SK-MEL-5 (cell line): ENCODE results near the gene ADD2. TPM values are rescaled to one million over a fixed set of nuclear protein-coding genes. Genes with fewer than 3 reads are reported as not detected.
"Not testable (repeated sequence)": the region's sequence is repeated elsewhere in the genome, so short reads cannot be mapped to it uniquely, and the experiment has no call there.

Experiments used
- DNase-seq: peaks from one replicate; pipeline ENCODE4 v3.0.0-alpha.2; 2016; ENCODE audit warnings: low read depth, low spot score
- in situ Hi-C: cut with HindIII; loops from 2 replicates; pipeline ENCODE4 v1.10.0; 2016; ENCODE audit warnings: low sequenced_read_pairs, high pct_unique_total_duplicates, low pct_unique_long_range_greater_than_20kb
- total RNA-seq: library from RNA; depleted of rRNA; stranded (reverse); fragments of >200 nt; shearing (Covaris generic); gene quantifications from 2 replicates; pipeline ENCODE4 v1.2.3, GENCODE V29; 2014

ADD2 gene
- total RNA-seq, 1 experiment from 2014 or later = 5.2 TPM

DNA sequence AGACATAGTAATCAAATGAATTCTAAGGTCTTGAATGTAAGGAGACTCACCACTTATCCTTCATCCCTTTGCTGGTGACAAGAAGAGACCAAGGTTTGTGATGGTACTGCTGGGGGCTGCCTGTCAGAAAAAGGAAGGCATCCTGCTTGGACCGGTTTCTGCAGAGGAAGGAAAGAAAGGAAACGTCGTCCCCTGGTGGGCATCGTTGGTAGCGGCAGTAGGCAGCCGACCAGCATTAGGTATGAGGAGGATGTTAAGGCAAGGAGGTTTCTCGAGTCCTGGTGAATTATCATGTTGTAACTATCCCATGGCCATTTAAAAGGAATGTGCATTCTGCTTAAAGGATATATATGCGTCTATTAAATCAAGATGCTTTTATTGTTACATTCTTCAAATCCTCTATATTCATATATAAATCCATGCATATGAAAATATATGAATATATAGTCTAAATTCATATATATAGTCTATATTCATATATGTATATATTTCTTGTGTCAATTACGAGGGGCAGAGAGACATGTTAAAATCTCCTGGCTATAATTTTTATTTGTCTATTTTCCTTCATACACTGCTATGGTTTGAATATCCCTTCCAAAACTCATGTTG lies 120.0 kb downstream of the ADD2 start:
- in situ Hi-C loops = no loop called here
- DNase-seq = peak; percentile 85

DNA sequence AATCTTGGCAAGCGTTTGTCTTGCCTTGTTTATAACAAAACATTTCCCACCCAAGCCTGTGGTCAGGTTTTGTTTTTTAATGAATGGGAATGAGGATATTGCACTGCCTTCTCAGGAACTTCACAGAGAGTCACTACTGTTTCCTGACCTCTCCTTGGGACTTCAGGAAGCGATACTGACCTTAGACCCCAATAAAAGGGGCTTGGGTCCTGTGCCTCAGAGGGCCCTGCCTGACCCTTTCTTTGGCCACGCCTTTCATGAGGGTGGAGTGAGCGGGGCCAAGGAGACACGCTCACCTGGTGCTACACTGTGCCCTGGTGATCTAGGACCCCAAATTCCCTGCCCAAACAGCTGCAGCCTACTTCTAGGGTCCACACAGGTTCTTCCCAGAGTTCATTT lies 121.6 kb downstream of the ADD2 start:
- in situ Hi-C loops = no loop called here
- no peak for DNase-seq

DNA sequence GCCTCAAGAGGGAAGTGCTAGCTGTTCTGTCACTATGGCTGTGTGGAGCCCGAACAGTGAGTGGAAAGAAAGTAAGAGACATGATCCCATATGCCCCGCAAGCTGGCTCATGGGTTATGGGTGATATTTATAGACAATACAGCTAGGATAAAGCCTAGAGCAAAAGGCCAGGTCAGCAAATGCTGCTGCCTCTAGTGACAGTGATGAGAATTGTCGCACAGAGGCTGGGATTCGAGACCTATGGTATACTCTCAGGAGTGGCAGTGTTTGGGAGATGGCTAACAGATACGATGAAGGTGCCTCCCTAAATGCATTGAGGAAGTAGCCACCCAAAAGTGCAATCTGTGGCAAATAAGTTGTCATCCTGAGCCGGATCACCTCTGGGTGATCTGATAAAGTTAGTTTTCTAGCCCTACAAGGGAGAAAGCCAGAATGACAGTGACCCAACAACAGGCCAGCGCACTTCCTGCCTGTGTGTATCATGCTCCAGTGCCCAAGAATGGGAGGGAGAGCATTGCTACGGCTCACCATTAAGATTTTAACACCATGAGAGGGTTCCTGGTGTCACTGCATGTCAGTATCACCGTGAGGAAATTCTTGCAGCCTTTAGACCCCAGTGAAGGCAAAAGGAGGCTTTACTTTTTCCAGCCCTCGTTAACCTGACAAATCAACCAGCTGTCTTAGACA lies 122.1 kb downstream of the ADD2 start:
- in situ Hi-C loops = no loop called here
- peak; percentile 41 for DNase-seq

DNA sequence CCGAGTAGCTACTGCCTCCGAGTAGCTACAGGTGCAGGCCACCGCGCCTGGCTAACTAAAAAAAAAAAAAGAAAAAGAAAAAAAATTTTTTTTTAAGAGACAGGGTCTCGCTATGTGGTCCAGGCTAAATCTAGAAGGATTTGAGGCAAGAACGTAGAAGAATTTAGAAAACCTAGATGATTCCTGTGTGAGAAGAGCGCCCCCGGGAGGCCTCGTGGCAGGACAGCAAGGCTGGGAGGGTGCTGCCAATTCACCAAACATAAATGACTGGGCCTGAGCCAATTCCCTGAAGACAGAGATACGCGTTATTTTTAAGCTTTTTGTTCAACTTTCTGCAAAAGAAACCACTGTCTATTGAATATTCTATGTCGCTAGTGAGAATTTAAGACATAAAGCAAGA lies 124.3 kb downstream of the ADD2 start:
- peak; percentile 73 for DNase-seq
- in situ Hi-C loops = no loop called here

DNA sequence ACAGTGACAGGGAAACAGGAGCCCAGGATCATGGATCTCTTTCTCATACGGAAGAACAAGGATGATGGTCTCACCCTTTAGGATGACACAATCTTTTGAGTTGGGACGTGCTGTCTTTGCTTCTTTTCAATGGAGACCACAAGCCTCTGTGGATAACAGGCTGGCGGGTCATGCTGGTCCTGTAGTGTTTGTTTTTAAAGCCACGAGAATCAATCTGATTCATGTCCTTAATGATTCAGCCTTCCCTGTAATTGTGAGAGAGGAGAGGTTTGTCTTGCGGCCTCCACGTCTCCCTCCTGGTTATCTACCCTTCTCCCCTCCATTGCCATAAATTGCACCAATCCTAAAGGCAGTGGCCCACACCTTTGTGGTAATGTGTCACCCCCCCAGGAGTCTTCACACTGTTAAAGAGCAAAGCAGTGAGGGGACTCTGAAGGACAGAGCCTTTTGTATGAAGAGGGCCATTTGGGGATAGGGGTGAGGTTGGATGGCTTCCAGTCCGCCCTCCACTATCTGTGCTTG lies 126.7 kb downstream of the ADD2 start:
- no peak for DNase-seq

DNA sequence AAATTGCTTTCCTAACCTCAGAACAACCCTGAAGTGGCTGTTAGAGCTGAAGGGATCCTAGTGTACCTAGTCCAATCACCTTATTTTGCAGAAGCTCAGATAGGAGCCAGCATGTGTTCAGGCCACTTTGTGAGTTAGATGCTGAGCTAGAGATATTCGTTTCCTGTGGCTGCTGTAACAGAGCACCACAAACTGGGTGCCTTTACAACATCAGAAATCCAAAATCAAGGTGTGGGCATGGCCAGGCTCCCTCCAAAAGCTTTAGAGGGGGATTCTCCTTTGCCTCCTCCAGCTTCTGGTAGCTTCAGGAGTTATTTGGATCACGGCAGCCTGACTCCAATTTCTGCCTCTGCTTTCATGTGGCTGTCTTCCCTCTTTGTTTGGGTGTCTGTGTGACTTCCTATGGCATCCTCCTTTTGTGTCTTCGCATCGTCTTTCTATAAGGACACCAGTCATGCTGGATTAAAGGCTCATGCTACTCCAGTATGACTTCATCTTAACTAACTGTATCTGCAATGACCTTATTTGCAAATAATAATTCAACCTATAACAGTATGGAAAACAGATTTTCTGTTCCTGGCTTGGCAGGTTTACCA lies 128.1 kb downstream of the ADD2 start:
- no peak for DNase-seq
- in situ Hi-C loops = no loop called here

More for the DNA sequence above, 126.7 kb downstream of the ADD2 start:
- in situ Hi-C loops = no loop called here

DNA sequence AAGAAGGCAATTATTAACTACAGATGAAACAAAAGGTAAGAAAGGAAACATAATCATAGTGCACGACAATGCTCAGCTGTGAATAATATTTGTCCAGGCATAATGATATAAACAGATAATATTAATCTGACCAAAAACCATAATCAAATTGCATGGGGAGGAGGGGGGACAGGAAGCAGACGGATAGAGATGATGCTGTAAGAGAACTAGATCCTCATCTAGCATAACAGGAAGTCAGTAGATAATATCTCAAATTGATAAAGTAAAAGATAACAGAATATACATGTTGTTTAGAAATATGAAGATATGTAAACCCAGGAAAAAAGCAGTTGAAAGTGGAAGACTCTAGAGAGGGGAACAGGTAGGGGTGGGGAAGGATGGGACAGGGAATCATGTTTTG lies 129.4 kb downstream of the ADD2 start:
- in situ Hi-C loops = no loop called here
- DNase-seq = no peak

DNA sequence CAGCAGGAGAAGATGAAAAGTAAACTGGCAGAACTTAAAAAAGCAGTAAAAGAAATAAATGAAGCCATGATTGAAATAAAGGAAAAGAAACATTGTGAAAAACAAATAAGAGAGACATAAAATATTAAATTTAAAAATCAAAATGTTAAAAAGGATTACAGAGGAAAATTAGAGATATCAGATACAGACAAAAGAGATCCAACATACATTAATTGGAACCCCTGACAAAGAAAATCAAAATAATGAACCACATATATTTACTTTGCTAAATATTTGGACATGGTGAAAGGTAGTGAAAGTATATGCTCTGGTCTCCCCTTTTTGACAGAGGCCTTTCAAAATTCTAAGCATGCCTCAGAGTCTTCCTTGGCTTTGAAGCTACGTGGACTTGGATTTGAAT lies 134.5 kb downstream of the ADD2 start:
- DNase-seq = no peak
- in situ Hi-C loops = no loop called here

DNA sequence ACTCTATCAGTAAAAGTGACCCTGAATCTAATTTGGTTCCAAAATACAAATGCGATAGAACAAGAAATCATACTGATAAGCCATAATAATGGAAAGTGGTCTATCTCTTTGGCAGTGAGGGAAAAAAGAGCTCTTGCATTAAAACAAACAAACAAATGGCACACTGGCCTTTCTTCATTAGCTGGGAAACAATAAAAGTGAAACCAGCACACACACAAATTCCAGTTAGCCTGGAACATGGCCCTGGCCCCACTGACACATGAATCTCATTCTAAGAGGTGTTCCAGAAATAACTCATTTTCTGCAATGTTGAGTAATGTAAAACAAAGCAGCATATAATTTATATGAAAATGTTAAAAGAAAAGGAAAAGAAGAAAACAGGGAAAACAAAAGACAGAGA lies 135.0 kb downstream of the ADD2 start:
- DNase-seq = no peak
- in situ Hi-C loops = no loop called here

DNA sequence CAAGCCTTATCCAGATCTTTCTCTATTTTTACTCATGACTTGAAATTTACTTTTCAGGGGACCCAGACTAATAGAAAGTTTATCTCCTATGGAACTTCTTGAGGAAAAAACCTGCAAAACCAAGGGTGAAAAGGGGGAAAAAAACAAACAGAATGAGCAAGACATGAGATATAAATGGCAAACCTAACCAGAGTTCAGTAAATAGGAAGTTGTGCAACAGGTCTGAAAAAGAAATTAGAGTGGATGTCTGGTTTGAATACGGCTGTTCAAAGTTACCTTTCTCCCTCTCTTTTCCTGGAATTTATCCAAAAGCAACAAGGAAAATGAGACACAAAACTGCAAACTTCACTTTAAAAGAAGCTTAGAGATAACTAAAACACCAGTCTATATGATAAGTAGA lies 135.6 kb downstream of the ADD2 start:
- in situ Hi-C loops = no loop called here
- no peak for DNase-seq

DNA sequence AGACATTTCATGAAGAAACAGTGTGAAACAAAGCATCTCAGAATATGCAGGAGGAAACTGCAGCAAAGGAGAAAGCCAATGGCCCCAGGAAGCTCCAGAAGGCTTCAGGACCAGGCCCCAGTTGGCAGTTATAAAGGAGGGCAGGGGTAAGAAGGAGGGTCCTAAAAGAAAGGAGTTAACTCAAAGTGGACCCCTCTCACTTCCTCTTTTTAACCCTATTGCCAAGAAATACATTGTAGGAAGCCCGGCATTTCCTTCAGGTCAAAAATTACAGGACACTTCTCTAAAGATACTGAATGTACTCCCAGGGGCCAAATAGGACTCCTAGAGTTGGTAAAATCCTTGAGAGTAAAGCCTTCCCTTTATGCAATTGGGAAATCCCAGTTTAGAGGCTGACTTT lies 137.2 kb downstream of the ADD2 start:
- no peak for DNase-seq
- in situ Hi-C loops = no loop called here

DNA sequence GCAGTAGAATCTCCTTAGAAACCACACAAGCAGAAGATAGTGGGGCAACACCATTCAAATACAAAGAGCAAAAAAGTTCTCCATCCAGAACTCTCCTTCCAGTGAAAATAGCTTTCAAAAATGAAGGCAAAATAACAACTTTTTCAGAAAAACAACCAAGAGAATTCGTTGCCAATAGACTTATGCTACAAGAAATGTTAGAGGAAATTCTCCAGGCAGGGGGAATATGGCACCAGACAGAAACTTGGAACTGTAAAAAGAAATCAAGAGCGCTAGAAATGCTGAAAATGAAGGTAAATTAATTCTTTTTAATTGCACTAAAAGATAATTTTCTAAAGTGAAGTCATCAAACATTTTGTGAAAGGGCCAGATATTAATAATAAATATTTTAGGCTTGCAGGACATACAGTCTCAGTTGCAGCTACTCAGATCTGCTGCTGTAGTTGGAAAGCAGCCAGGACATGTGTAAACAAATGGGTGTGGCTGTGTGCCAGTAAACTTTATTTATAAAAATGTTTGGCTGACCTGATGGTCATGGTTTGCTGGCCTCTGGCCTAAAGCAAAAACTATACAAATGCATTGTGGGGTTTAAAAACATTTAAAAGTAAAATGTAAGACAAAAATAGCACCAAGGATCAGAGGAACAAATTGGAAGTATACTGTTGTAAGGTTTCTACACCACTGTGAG lies 140.6 kb downstream of the ADD2 start:
- peak; percentile 26 for DNase-seq
- in situ Hi-C loops = no loop called here

DNA sequence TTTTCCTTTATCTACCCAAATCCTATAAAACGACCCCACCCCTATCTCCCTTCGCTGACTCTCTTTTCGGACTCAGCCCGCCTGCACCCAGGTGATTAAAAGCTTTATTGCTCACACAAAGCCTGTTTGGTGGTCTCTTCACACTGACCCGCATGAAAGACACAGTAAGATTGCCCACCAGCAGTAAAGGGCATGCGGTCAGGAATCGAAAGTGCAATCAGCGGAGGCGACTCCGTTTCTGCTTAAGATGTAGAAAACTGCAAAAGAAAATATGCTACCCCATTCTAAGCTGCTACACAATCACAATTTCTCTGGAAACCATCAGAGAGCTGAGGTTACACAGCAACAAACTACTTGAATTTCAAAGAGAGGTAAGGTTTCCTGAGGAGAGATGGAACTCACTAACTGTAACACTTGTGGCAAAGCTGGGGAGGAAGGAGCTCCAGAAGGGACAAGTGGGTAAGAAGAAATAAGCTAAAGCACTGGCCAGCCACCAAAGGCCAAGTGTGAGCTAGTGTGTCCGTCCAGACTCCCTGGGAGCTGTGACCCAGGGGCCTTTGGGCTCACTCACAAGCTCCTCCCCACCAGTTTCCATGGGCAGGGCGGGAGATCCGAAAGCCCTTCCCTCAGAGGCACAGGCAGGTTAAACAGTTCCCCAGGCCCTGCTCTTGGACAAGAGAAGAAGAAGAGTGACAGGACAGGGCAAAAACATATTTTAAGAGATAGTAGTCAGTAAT lies 141.6 kb downstream of the ADD2 start:
- in situ Hi-C loops = no loop called here
- no peak for DNase-seq

DNA sequence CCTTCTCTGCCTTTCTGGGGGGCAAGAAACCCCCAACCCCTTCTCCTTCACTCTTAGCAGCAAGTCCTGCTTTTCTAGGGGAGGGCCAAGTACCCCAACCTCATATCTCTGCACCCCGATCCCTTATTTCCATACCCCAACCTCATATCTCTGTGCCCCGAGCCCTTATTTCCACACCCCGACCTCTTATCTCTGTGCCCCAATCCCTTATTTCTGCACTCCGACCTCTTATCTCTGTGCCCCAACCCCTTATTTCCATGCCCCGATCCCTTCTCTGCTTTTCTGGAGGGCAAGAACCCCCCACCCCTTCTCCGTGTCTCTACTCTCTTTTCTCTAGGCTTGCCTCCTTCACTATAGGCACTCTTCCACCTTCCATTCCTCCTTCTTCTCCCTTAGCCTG lies 146.5 kb downstream of the ADD2 start:
- in situ Hi-C loops, DNase-seq: not testable (repeated sequence)

DNA sequence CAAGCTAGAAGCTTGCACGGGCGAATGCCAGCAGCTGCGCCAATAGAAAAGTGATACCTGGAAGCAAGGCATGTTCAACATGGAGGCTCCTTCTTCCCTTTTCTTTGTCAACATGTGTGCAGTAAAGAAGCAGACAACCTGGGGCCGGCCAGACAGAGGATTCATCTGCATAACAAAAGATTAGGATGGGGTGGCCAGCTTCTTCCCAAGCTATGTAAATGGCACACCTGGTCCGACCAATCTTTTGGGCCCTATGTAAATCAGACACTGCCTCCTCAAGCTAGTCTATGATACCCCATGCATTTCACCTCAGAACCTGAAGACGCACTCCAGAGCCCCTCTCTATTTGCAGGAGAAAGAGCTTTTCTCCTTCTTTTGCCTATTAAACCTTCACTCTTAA lies 148.0 kb downstream of the ADD2 start:
- in situ Hi-C loops = no loop called here
- no peak for DNase-seq

DNA sequence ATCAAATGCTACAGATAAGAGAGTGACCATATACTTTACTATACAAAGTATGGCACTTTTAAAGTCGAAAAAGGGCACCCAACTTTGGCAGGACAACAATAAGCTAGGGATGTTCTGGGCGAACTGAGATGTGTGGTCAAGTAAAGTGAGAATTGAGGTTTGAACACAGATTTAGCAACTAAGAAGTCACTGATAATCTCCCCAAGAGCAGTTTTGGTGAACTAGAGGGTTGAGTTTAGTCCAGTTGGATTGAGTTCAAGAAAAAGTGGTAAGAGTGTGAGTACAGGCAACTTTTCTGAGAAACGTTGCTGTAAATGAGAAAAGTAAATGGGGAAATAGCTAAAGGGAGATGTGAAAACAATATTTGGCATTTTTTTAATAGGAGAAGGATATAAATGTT lies 148.8 kb downstream of the ADD2 start:
- in situ Hi-C loops = no loop called here
- no peak for DNase-seq

DNA sequence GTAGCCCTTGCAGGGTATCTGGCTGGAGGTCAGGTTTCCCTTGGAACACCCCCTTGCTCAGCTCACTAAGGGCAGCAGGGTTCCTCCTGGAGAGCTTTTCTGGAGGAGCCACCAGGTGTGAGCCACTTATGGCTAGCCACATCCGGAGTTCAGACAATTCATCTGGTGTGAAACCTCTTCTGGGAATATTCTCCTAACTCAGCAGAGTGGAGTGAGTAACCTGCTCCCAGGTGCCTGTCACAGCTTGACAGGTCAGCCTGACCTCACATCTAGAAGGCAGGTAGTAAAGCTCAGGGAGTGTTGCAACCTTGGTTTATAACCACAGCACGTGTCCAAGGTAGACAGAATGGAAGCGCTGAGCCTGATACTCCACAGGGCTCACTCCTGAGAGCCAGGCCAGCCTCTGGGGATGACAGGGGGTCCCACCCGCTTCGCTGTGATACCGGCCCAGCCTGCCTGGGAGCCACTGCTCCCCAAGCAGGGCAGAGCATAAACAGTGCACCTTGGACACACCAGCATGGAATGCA lies 151.8 kb downstream of the ADD2 start:
- in situ Hi-C loops = no loop called here
- no peak for DNase-seq

DNA sequence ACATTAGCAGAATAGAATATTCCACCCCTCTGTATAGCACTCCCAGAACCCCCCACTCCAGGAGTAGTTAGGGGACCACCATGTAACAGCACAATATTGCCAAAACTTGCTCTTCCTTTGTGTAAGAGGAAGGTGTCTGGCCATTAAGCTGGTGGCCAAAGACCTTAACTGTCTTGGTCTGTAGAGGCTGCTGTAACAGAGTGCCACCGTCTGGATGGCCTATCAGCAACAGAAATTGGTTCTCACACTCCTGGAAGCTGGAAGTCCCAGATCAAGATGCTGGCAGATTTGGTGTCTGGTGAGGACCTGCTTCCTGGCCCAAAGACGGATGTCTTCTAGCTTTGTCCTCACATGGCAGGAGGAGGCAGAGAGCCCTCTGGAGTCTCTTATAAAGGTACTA lies 152.8 kb downstream of the ADD2 start:
- DNase-seq = peak; percentile 49
- in situ Hi-C loops = no loop called here
